HEK293 (cell line): Measurements from ENCODE around the gene HP1BP3.

Experiments used
- CTCF ChIA-PET: fragments of 350-600 bp; formaldehyde crosslinking; extraction: SDS; loops from one replicate; lab custom pipeline; 2021; ENCODE audit warnings: antibody characterized with exemption; lab: Yijun Ruan, JAX
- POLR2A ChIA-PET: fragments of 300-600 bp; formaldehyde crosslinking; extraction: SDS; loops from one replicate; lab custom pipeline; 2020; ENCODE audit warnings: antibody characterized with exemption, inconsistent platforms; lab: Yijun Ruan, JAX
- H3K27ac ChIP-seq: fragments of 200-500 bp; sonication (Bioruptor generic); 2 replicates; pipeline ENCODE4 v1.5.1; 2014; ENCODE audit warnings: low read depth, low read length, control low read depth, inconsistent platforms; ENCODE audit errors: extremely low read depth
- H3K36me3 ChIP-seq, 2 experiments: fragments of 200-500 bp in 1 of 2; sonication (Bioruptor generic) in 1 of 2; 1 replicate in 1 of 2; 2 replicates in 1 of 2; pipeline ENCODE4 v1.5.1; 2014 to 2017; ENCODE audit warnings: inconsistent platforms in 2 of 2, low read length in 2 of 2; ENCODE audit not compliant: control insufficient read depth in 2 of 2, insufficient read depth in 1 of 2
- H3K4me1 ChIP-seq: fragments of 200-500 bp; sonication (Bioruptor generic); 2 replicates; pipeline ENCODE4 v1.5.1; 2014; ENCODE audit warnings: mild to moderate bottlenecking, low read length, inconsistent platforms; ENCODE audit not compliant: control insufficient read depth, insufficient read depth
- H3K4me3 ChIP-seq: 2 replicates; pipeline ENCODE4 v1.5.1; 2011; ENCODE audit warnings: low read depth, mild to moderate bottlenecking, control low read depth, low read length, moderate library complexity
- H3K9me3 ChIP-seq: fragments of 200-500 bp; sonication (Bioruptor generic); 2 replicates; pipeline ENCODE4 v1.5.1; 2014; ENCODE audit warnings: low read depth, low read length, inconsistent platforms; ENCODE audit not compliant: control insufficient read depth, insufficient read depth
- BCL11B ChIP-seq: fragments of 450-650 bp; formaldehyde crosslinking; IDR thresholded peaks from 2 replicates; pipeline ENCODE4 v1.5.1; 2016; ENCODE audit warnings: low read depth, missing biosample characterization, missing genetic modification characterization
- GLI4 ChIP-seq: fragments of 450-650 bp; formaldehyde crosslinking; IDR thresholded peaks from 2 replicates; pipeline ENCODE4 v1.5.1; 2016; ENCODE audit warnings: missing biosample characterization, missing genetic modification characterization
- SP3 ChIP-seq: fragments of 450-650 bp; formaldehyde crosslinking; IDR thresholded peaks from 2 replicates; pipeline ENCODE4 v1.5.1; 2016; ENCODE audit warnings: missing biosample characterization, missing genetic modification characterization
- ZNF10 ChIP-seq: fragments of 450-650 bp; formaldehyde crosslinking; IDR thresholded peaks from 2 replicates; pipeline ENCODE4 v1.5.1; 2017; ENCODE audit warnings: missing biosample characterization, missing genetic modification characterization
- ZNF121 ChIP-seq: fragments of 450-650 bp; formaldehyde crosslinking; IDR thresholded peaks from 2 replicates; pipeline ENCODE4 v1.5.1; 2016; ENCODE audit warnings: missing biosample characterization, missing genetic modification characterization
- ZNF146 ChIP-seq: fragments of 450-650 bp; formaldehyde crosslinking; IDR thresholded peaks from 2 replicates; pipeline ENCODE4 v1.5.1; 2016; ENCODE audit warnings: missing biosample characterization, missing genetic modification characterization
- ZNF202 ChIP-seq: fragments of 450-650 bp; formaldehyde crosslinking; IDR thresholded peaks from 2 replicates; pipeline ENCODE4 v1.5.1; 2016; ENCODE audit warnings: missing biosample characterization, missing genetic modification characterization, borderline replicate concordance
- ZNF221 ChIP-seq: fragments of 450-650 bp; formaldehyde crosslinking; IDR thresholded peaks from 2 replicates; pipeline ENCODE4 v1.5.1; 2017; ENCODE audit warnings: missing biosample characterization, missing genetic modification characterization, borderline replicate concordance
- ZNF274 ChIP-seq, 2 experiments: fragments of 200-500 bp in 1 of 2; fragments of 450-650 bp in 1 of 2; sonication (Bioruptor generic) in 1 of 2; formaldehyde crosslinking in 1 of 2; IDR thresholded peaks; 2 replicates each; pipeline versions ENCODE4 v1.5.1 to v1.6.1; 2014 to 2016; ENCODE audit warnings: borderline replicate concordance in 1 of 2, inconsistent platforms in 1 of 2, low read length in 1 of 2, missing biosample characterization in 1 of 2, missing genetic modification characterization in 1 of 2
- ZNF513 ChIP-seq: fragments of 450-650 bp; IDR thresholded peaks from 2 replicates; pipeline ENCODE4 v1.5.1; 2018; ENCODE audit warnings: missing biosample characterization, missing genetic modification characterization
- ZNF549 ChIP-seq: fragments of 450-650 bp; IDR thresholded peaks from 2 replicates; pipeline ENCODE4 v1.5.1; 2018; ENCODE audit warnings: missing biosample characterization, missing genetic modification characterization, mild to moderate bottlenecking, inconsistent platforms, moderate library complexity
- ZNF561 ChIP-seq: fragments of 450-650 bp; IDR thresholded peaks from 2 replicates; pipeline ENCODE4 v1.5.1; 2018; ENCODE audit warnings: missing biosample characterization, missing genetic modification characterization, borderline replicate concordance
- ZNF623 ChIP-seq: fragments of 450-650 bp; formaldehyde crosslinking; IDR thresholded peaks from 2 replicates; pipeline ENCODE4 v1.5.1; 2016; ENCODE audit warnings: missing biosample characterization, missing genetic modification characterization
- ZNF670 ChIP-seq: fragments of 450-650 bp; formaldehyde crosslinking; IDR thresholded peaks from 2 replicates; pipeline ENCODE4 v1.5.1; 2016; ENCODE audit warnings: missing biosample characterization, missing genetic modification characterization, low read depth
- ZNF701 ChIP-seq: fragments of 450-650 bp; formaldehyde crosslinking; IDR thresholded peaks from 2 replicates; pipeline ENCODE4 v1.5.1; 2016; ENCODE audit warnings: missing biosample characterization, missing genetic modification characterization
- ZNF830 ChIP-seq: fragments of 450-650 bp; IDR thresholded peaks from 2 replicates; pipeline ENCODE4 v1.5.0; 2018; ENCODE audit warnings: missing biosample characterization, missing genetic modification characterization, low read depth, mild to moderate bottlenecking, moderate library complexity
- ZSCAN23 ChIP-seq: fragments of 450-650 bp; formaldehyde crosslinking; IDR thresholded peaks from 2 replicates; pipeline ENCODE4 v1.5.1; 2016; ENCODE audit warnings: missing biosample characterization, missing genetic modification characterization
- TF ChIP-seq, protein P1 (sequence below): fragments of 450-650 bp; formaldehyde crosslinking; IDR thresholded peaks from 2 replicates; pipeline ENCODE4 v1.5.1; 2016; ENCODE audit warnings: missing biosample characterization, missing genetic modification characterization
- TF ChIP-seq, protein P2 (sequence below): fragments of 450-650 bp; formaldehyde crosslinking; IDR thresholded peaks from 2 replicates; pipeline ENCODE4 v1.5.1; 2017; ENCODE audit warnings: missing biosample characterization, missing genetic modification characterization
- TF ChIP-seq, protein P3 (sequence below): fragments of 450-650 bp; formaldehyde crosslinking; IDR thresholded peaks from 2 replicates; pipeline ENCODE4 v1.5.1; 2017; ENCODE audit warnings: missing biosample characterization, missing genetic modification characterization
- TF ChIP-seq, protein P4 (sequence below): fragments of 450-650 bp; formaldehyde crosslinking; IDR thresholded peaks from 2 replicates; pipeline ENCODE4 v1.5.1; 2016; ENCODE audit warnings: missing biosample characterization, missing genetic modification characterization

The HP1BP3 gene

GRCh38 chr1:20708891-20709290 is 78.2 kb downstream of the HP1BP3 start:
- TF ChIP-seq ZNF121 (tag by site-specific recombination): peak; percentile 78; the same call in 1 of the 2 replicates
- TF ChIP-seq, protein P1, sequence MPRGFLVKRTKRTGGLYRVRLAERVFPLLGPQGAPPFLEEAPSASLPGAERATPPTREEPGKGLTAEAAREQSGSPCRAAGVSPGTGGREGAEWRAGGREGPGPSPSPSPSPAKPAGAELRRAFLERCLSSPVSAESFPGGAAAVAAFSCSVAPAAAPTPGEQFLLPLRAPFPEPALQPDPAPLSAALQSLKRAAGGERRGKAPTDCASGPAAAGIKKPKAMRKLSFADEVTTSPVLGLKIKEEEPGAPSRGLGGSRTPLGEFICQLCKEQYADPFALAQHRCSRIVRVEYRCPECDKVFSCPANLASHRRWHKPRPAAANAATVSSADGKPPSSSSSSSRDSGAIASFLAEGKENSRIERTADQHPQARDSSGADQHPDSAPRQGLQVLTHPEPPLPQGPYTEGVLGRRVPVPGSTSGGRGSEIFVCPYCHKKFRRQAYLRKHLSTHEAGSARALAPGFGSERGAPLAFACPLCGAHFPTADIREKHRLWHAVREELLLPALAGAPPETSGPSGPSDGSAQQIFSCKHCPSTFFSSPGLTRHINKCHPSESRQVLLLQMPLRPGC: no peak
- TF ChIP-seq, all 188 proteins: peak for 1
- H3K4me1 ChIP-seq: no peaks in the 10 kb centered on the region
- POLR2A ChIA-PET: no interaction called here
- H3K4me3 ChIP-seq: no peak overlapping the region
- CTCF ChIA-PET: no interaction called here
- H3K9me3 ChIP-seq: no peaks in the 10 kb centered on the region
- H3K27ac ChIP-seq: no peak overlapping the region
- H3K36me3 ChIP-seq: peaks cover 0 to 12% of the 10 kb centered on the region in 2 experiments; a peak in 1 of 3 replicates

DNA sequence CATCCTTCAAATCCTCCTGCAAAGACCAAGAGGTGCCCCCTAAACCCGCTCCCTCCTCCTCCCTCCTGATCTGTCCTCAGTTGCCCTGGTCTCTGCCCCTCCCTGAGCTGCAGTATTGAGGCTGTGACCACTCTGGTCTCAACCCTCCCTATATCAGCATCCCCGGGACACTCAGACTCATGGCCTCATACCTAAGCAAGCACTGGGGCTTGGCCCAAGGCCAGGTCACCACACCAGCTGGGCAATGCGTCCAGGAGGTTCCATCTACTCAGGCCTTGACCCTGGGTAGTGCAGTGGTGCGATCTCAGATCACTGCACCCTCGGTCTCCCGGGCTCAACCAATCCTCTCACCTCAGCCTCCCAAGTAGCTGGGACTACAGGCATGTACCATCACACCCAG is 79.0 kb downstream of the HP1BP3 start:
- ChIA-PET POLR2A (interaction anchor here (1.2 kb wide), 1 partner anchor 11 kb away, joined by 4 read pairs; no protein-coding TSS in a partner anchor), CTCF (no interaction called here)
- no peak overlapping the region for H3K4me3 ChIP-seq

More for the DNA sequence above, 79.0 kb downstream of the HP1BP3 start:
- Histone ChIP-seq H3K36me3 (peaks cover 0 to 12% of the 10 kb centered on the region in 2 experiments; a peak in 1 of 3 replicates), H3K4me1 (no peaks in the 10 kb centered on the region), H3K27ac (no peak overlapping the region), H3K9me3 (no peaks in the 10 kb centered on the region)
- no peak for TF ChIP-seq ZNF830
- TF ChIP-seq ZSCAN23 (tag by site-specific recombination): no peak
- TF ChIP-seq GLI4 (tag by site-specific recombination): no peak
- no peak for TF ChIP-seq ZNF274 (IDR thresholded peaks at IDR 0.05; ENCODE audit: low read length)
- no peak for TF ChIP-seq ZNF274 (tag by site-specific recombination; IDR thresholded peaks at IDR 0.05; ENCODE audit: borderline replicate concordance)
- TF ChIP-seq, protein P2, sequence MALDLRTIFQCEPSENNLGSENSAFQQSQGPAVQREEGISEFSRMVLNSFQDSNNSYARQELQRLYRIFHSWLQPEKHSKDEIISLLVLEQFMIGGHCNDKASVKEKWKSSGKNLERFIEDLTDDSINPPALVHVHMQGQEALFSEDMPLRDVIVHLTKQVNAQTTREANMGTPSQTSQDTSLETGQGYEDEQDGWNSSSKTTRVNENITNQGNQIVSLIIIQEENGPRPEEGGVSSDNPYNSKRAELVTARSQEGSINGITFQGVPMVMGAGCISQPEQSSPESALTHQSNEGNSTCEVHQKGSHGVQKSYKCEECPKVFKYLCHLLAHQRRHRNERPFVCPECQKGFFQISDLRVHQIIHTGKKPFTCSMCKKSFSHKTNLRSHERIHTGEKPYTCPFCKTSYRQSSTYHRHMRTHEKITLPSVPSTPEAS: no peak
- TF ChIP-seq SP3 (tag by site-specific recombination): no peak
- TF ChIP-seq ZNF146 (tag by site-specific recombination): no peak
- TF ChIP-seq, protein P3, sequence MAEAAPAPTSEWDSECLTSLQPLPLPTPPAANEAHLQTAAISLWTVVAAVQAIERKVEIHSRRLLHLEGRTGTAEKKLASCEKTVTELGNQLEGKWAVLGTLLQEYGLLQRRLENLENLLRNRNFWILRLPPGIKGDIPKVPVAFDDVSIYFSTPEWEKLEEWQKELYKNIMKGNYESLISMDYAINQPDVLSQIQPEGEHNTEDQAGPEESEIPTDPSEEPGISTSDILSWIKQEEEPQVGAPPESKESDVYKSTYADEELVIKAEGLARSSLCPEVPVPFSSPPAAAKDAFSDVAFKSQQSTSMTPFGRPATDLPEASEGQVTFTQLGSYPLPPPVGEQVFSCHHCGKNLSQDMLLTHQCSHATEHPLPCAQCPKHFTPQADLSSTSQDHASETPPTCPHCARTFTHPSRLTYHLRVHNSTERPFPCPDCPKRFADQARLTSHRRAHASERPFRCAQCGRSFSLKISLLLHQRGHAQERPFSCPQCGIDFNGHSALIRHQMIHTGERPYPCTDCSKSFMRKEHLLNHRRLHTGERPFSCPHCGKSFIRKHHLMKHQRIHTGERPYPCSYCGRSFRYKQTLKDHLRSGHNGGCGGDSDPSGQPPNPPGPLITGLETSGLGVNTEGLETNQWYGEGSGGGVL (tag by site-specific recombination): no peak
- TF ChIP-seq ZNF670 (tag by site-specific recombination): no peak
- TF ChIP-seq, protein P4, sequence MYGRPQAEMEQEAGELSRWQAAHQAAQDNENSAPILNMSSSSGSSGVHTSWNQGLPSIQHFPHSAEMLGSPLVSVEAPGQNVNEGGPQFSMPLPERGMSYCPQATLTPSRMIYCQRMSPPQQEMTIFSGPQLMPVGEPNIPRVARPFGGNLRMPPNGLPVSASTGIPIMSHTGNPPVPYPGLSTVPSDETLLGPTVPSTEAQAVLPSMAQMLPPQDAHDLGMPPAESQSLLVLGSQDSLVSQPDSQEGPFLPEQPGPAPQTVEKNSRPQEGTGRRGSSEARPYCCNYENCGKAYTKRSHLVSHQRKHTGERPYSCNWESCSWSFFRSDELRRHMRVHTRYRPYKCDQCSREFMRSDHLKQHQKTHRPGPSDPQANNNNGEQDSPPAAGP (tag by site-specific recombination): no peak
- no peak for TF ChIP-seq ZNF549 (tag by site-specific recombination)
- no peak for TF ChIP-seq ZNF561
- no peak for TF ChIP-seq ZNF623
- TF ChIP-seq BCL11B (tag by site-specific recombination): no peak
- TF ChIP-seq ZNF513 (tag by site-specific recombination): no peak
- TF ChIP-seq ZNF202 (tag by site-specific recombination): no peak
- no peak for TF ChIP-seq ZNF10 (tag by site-specific recombination)
- no peak for TF ChIP-seq ZNF701 (tag by site-specific recombination)
- no peak for TF ChIP-seq ZNF221
